ENCODE results near the gene EFCAB7.

EFCAB7 gene

GRCh38 chr1:63603810-63604209 lies 80.5 kb downstream of the EFCAB7 start:
- no peak for DNase-seq

DNA sequence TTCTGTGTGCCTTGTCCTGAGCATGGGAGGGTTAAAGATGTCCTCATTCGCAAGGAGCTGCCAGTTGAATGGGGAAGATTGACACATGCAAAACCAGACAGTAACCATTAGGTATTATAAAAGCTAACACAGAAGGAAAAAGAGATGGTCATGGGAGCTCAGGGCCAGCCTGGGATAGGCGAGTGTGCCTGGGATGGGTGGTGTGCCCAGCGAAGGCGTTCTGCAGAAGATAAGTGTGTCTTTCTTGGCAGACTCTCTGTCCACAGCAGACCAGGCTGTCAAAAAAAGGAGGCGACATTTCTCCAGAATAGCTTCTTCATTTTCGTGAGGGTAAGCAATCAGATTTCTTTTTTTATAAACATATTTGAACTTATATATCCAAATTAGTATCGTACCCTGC lies 84.0 kb downstream of the EFCAB7 start:
- DNase-seq, result no peak

GRCh38 chr1:63611231-63611630 lies 87.9 kb downstream of the EFCAB7 start:
- no peak for DNase-seq

DNA sequence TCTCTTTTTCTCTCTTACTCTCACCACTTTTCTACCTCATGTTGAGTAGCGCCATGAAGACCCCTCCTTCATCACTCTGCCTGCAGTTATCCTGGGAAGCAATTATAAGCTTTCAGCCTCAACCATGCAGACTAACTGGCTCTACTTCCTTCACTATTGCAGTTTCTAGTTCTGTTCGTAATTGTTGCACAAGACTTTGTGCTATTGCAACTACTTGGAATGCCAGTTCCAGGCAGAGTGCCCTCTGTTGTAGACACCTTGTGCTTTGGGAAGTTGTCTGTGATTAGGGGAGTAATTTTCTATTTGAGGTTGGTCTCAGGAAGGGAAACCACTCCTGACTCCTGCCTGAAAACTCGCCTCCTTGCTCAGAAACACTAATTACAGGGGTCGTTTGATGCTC lies 89.2 kb downstream of the EFCAB7 start:
- no peak for DNase-seq

DNA sequence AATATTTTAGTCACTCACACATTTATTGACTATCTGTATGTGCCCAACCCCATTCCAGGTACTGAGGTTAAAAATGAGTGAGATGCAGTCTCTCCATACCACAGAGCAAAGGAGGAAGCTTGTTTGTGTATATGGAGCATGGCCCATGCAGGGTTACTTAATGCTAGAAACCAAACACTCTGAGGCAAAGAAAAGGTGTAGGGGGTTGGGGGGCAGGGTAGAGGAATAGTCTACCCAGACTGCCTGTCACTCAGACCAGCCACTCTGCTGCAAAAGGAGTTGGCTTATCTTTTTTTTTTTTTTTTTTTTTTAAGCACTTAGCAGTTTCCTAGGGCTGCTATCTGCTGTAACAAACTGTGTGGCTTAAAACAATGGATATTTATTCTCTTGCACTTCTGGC lies 89.6 kb downstream of the EFCAB7 start:
- no peak for DNase-seq

DNA sequence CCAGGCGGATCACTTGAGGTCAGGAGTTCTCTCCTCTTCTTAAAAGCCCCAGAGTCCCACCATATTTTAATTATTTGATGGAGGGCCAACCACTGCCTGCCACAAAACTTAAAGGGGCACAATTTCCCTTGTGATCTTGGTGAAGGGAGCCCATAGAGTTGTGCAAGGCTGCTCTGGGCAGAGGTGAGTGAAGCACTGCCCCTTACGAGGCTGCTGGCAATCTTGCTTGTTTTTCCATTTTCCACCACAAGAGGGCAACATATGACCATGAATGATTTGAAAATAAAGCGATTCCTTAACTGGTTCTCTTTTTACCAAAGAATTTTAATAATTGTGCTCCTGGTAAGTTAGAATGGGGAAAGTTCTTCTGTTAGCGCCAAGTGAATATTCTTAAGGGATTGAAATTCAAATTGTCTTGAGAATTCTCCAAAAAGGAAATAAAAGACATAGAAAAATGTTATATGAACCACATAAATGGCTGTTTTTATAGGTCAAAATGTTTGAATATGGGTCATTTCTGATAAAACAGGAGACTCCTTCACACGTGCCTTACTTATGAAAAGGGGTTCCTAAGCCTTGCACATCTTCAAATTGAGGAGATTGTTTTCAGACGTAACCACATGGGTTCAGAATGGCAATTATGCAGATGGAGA lies 92.6 kb downstream of the EFCAB7 start:
- peak; percentile 74 for DNase-seq

DNA sequence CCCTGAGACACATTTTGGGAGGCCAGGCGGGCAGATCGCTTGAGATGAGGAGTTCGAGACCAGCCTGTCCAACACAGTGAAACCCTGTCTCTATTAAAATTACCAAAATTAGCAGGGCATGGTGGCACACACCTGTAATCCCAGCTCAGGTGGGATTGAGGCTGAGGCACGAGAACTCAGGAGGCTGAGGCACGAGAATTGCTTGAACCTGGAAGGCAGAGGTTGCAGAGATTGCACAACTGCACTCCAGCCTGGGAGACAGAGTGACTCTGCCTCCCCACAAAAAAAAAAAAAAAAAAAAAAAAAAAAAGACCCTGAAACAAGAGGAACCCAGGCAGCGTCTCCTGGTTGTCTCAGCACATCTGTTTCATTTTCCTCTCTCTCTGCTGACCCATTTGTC lies 94.1 kb downstream of the EFCAB7 start:
- no peak for DNase-seq

- no peak for DNase-seq
Measured at GRCh38 chr1:63618011-63618410, 94.7 kb downstream of the EFCAB7 start.

- no peak for DNase-seq
Measured at GRCh38 chr1:63619558-63619957, 96.2 kb downstream of the EFCAB7 start.

DNA sequence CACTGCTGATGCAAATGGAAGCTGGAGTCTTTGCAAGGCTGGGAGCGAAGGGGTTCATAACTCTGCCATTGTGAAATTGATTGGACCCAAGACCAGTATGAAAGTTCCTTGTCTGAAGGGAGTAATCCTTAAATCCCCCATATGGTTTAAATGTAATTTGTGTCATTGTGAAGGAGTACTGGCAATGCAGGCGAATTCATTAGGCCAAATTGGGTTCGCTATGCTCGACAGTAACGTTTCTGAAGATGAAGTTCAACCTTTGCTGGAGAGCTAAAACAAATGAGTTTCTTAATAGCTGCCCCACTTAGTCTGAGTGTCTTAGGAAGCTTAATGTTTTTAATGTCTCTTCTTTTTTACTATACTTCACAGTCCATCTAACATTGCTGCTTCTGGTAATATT lies 97.3 kb downstream of the EFCAB7 start:
- no peak for DNase-seq

- no peak for DNase-seq
Measured at GRCh38 chr1:63621075-63621474, 97.8 kb downstream of the EFCAB7 start.

DNA sequence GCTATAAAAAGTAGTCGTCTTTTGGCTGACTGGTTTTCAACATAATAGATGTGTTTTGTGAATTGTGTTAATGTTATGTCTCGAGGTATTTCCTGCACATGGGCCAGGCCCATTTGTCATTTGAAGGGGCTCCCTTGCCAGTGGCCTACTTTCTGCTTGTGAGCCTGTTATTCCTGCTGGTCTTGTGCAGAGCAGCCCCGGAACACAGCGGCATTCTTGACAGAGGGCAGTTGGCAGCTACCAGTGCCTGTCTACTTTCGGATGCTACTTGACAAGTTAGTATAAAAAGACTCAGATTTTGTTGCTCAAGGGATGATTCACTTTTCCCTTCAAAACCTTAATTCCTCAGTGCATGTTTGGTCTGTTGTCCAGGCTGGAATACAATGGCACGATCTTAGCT lies 98.4 kb downstream of the EFCAB7 start:
- DNase-seq, result no peak
